GM23338 (cell line): ENCODE measurements around the gene STAMBP. TPM values are rescaled to one million over a fixed set of nuclear protein-coding genes. Genes with fewer than 3 reads are reported as not detected.
"Not testable (repeated sequence)": the region's sequence is repeated elsewhere in the genome, so short reads cannot be mapped to it uniquely, and the experiment has no call there.

ENCODE experiments used
- ATAC-seq: fragments of 200-7000 bp; cut with Tn5 transposase; 3 replicates; pipeline ENCODE4 v1.9.1; 2020
- DNase-seq: peaks from one replicate; pipeline ENCODE4 v3.0.0-alpha.2; 2015; ENCODE audit warnings: low spot score
- H2AFZ ChIP-seq: fragments of 200-600 bp; sonication (generic); 2 replicates; pipeline ENCODE4 v1.8.0; 2016; ENCODE audit warnings: antibody characterized with exemption, mild to moderate bottlenecking, moderate library complexity
- H3F3A ChIP-seq: fragments of 200-600 bp; sonication (generic); replicated peaks from 2 replicates; pipeline ENCODE4 v1.8.0; 2017; ENCODE audit warnings: antibody characterized with exemption, mixed run types, low read depth
- H3K27ac ChIP-seq: fragments of 200-600 bp; sonication (generic); 2 replicates; pipeline ENCODE4 v1.6.1; 2016; ENCODE audit warnings: low read depth
- H3K27me3 ChIP-seq: fragments of 200-600 bp; sonication (generic); 2 replicates; pipeline ENCODE4 v1.8.0; 2016; ENCODE audit warnings: mild to moderate bottlenecking, mixed run types, moderate library complexity; ENCODE audit not compliant: insufficient read depth
- H3K36me3 ChIP-seq: fragments of 200-600 bp; sonication (generic); 2 replicates; pipeline ENCODE4 v1.8.0; 2016; ENCODE audit warnings: mild to moderate bottlenecking; ENCODE audit not compliant: insufficient read depth
- H3K4me1 ChIP-seq: fragments of 200-600 bp; sonication (generic); 2 replicates; pipeline ENCODE4 v1.8.0; 2016; ENCODE audit warnings: mild to moderate bottlenecking, moderate library complexity; ENCODE audit not compliant: insufficient read depth
- H3K4me2 ChIP-seq: fragments of 200-600 bp; sonication (generic); 2 replicates; pipeline ENCODE4 v1.7.1; 2017; ENCODE audit warnings: mixed run types
- H3K4me3 ChIP-seq: fragments of 200-600 bp; sonication (generic); 2 replicates; pipeline ENCODE4 v1.6.1; 2016; ENCODE audit warnings: mixed run types
- H3K79me2 ChIP-seq: fragments of 200-600 bp; sonication (generic); replicated peaks from 2 replicates; pipeline ENCODE4 v1.8.0; 2017; ENCODE audit warnings: mild to moderate bottlenecking; ENCODE audit not compliant: insufficient read depth
- H3K9me2 ChIP-seq: fragments of 200-600 bp; sonication (generic); 2 replicates; pipeline ENCODE4 v1.8.0; 2017; ENCODE audit not compliant: insufficient read depth
- H4K20me1 ChIP-seq: fragments of 200-600 bp; sonication (generic); replicated peaks from 2 replicates; pipeline ENCODE4 v1.8.0; 2017; ENCODE audit warnings: mild to moderate bottlenecking; ENCODE audit not compliant: insufficient read depth
- H3K27ac Mint-ChIP-seq: 2 replicates; pipeline ENCODE4 v1.8.0; 2020; ENCODE audit warnings: inconsistent platforms, mild to moderate bottlenecking, moderate library complexity, mixed read lengths
- H3K27me3 Mint-ChIP-seq: 3 replicates; pipeline ENCODE4 v1.8.0; 2022; ENCODE audit warnings: low read depth, mild to moderate bottlenecking, moderate library complexity, mixed read lengths, inconsistent platforms; ENCODE audit not compliant: insufficient read depth, poor library complexity
- H3K36me3 Mint-ChIP-seq: 3 replicates; pipeline ENCODE4 v1.8.0; 2021; ENCODE audit warnings: low read depth, mild to moderate bottlenecking, inconsistent platforms, moderate library complexity, mixed read lengths
- H3K4me1 Mint-ChIP-seq: 3 replicates; pipeline ENCODE4 v1.8.0; 2020; ENCODE audit warnings: mild to moderate bottlenecking, inconsistent platforms, mixed read lengths
- H3K4me3 Mint-ChIP-seq: 3 replicates; pipeline ENCODE4 v1.8.0; 2021; ENCODE audit warnings: moderate library complexity, mild to moderate bottlenecking, inconsistent platforms, mixed read lengths
- H3K9me3 Mint-ChIP-seq: 3 replicates; pipeline ENCODE4 v1.8.0; 2020; ENCODE audit warnings: moderate library complexity, mild to moderate bottlenecking, inconsistent platforms, mixed read lengths
- ETS1 ChIP-seq: IDR thresholded peaks from 2 replicates; pipeline ENCODE4 v1.6.1; 2016; ENCODE audit warnings: antibody characterized with exemption
- EZH2phosphoT487 ChIP-seq: fragments of 200-600 bp; sonication (generic); IDR thresholded peaks from one replicate; pipeline ENCODE4 v1.8.1; 2018; ENCODE audit warnings: antibody characterized with exemption; ENCODE audit not compliant: unreplicated experiment
- NANOG ChIP-seq: IDR thresholded peaks from 2 replicates; pipeline ENCODE4 v1.6.1; 2016; ENCODE audit warnings: antibody characterized with exemption, borderline replicate concordance
- POLR2AphosphoS5 ChIP-seq: IDR thresholded peaks from 2 replicates; pipeline ENCODE4 v1.6.1; 2016; ENCODE audit warnings: antibody characterized with exemption, low read depth
- STAT1 ChIP-seq: IDR thresholded peaks from one replicate; pipeline ENCODE4 v1.6.1; 2016; ENCODE audit warnings: antibody characterized with exemption; ENCODE audit not compliant: unreplicated experiment
- polyA plus RNA-seq: library from polyadenylated mRNA; unstranded; fragments of >200 nt; fragmentation: Nextera tagmentation; extraction: Ambion mirVana; gene quantifications from 2 replicates; pipeline ENCODE4 v1.2.1, GENCODE V29; 2016
- total RNA-seq: library from RNA; depleted of rRNA; stranded (reverse); fragments of >200 nt; shearing (Covaris generic); gene quantifications from 2 replicates; pipeline ENCODE4 v1.2.3, GENCODE V29; 2014
- TF ChIP-seq, protein P1 (sequence below): IDR thresholded peaks from one replicate; pipeline ENCODE4 v1.6.1; 2018; ENCODE audit warnings: antibody characterized with exemption; ENCODE audit not compliant: unreplicated experiment

Gene STAMBP
- total and polyA plus RNA-seq, 2 experiments from 2014 or later: 33.9 to 106 TPM

DNA sequence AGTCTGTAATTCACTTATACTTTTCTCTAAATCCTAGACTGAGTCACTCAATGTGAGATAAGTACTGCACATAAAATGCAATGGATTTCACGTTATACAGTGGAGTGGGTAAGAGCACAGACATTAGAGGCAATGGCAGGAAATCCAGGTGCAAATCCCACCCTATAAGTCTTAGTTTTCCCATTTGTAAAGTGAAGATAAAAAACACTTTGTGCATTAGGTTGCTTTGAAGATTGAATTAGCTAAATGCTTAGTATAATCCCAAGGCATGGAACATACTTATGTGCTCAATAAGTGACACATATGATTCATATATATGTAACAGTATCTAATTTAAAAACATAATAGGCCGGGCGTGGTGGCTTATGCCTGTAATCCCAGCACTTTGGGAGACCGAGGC, 74.6 kb downstream of the STAMBP start:
- DNase-seq: no peak
- TF ChIP-seq POLR2AphosphoS5: no peak
- TF ChIP-seq EZH2phosphoT487: no peak
- TF ChIP-seq NANOG: no peak
- TF ChIP-seq ETS1: no peak
- no peak for TF ChIP-seq STAT1
- TF ChIP-seq, protein P1, sequence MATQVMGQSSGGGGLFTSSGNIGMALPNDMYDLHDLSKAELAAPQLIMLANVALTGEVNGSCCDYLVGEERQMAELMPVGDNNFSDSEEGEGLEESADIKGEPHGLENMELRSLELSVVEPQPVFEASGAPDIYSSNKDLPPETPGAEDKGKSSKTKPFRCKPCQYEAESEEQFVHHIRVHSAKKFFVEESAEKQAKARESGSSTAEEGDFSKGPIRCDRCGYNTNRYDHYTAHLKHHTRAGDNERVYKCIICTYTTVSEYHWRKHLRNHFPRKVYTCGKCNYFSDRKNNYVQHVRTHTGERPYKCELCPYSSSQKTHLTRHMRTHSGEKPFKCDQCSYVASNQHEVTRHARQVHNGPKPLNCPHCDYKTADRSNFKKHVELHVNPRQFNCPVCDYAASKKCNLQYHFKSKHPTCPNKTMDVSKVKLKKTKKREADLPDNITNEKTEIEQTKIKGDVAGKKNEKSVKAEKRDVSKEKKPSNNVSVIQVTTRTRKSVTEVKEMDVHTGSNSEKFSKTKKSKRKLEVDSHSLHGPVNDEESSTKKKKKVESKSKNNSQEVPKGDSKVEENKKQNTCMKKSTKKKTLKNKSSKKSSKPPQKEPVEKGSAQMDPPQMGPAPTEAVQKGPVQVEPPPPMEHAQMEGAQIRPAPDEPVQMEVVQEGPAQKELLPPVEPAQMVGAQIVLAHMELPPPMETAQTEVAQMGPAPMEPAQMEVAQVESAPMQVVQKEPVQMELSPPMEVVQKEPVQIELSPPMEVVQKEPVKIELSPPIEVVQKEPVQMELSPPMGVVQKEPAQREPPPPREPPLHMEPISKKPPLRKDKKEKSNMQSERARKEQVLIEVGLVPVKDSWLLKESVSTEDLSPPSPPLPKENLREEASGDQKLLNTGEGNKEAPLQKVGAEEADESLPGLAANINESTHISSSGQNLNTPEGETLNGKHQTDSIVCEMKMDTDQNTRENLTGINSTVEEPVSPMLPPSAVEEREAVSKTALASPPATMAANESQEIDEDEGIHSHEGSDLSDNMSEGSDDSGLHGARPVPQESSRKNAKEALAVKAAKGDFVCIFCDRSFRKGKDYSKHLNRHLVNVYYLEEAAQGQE: no peak
- H3K27ac ChIP-seq: no peak overlapping the region
- no peak overlapping the region for H3K4me3 ChIP-seq
- no peak overlapping the region for H3K4me2 ChIP-seq
- H3K27me3 ChIP-seq: no peaks in the 10 kb centered on the region
- H3F3A ChIP-seq: no peaks in the 10 kb centered on the region
- H3K4me3 Mint-ChIP-seq: no peak overlapping the region
- H3K27ac Mint-ChIP-seq: no peak overlapping the region
- no peaks in the 10 kb centered on the region for H3K27me3 Mint-ChIP-seq
- H3K9me2 ChIP-seq: no peaks in the 10 kb centered on the region
- no peaks in the 10 kb centered on the region for H3K36me3 ChIP-seq
- no peak overlapping the region for H2AFZ ChIP-seq
- H4K20me1 ChIP-seq: no peaks in the 10 kb centered on the region
- ATAC-seq: no peak
- H3K4me1 Mint-ChIP-seq: peaks cover 11% of the 10 kb centered on the region
- H3K79me2 ChIP-seq: no peaks in the 10 kb centered on the region
- no peaks in the 10 kb centered on the region for H3K9me3 Mint-ChIP-seq
- no peaks in the 10 kb centered on the region for H3K36me3 Mint-ChIP-seq
- H3K4me1 ChIP-seq: 0 out of 2 replicates have a peak, but pooled peaks cover 3% of the 10 kb centered on the region

DNA sequence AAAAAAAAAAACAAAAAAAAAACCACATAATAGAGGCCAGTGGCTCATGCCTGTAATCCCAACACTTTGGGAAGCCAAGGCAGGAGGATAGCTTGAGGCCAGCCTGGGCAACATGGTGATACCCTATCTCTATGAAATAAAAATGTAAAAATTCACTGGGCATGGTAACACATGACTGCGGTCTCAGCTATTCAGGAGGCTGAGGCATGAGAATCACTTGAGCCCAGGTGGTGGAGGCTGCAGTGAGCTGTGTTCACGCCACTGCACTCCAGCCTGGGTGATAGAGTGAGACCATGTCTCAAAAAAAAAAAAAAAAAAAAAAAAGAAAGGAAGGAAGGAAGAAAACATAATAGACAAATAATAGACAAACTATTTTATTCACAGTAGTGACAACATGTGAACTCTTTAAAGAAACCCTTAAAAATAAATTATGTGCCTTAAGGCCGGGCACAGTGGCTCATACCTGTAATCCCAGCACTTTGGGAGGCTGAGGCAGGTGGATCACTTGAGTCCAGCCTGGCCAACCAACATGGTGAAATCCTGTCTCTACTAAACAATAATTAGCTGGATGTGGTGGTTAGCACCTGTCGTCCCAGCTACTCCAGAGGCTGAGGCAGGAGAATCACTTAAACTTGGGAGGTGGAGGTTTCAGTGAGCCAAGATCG, 75.3 kb downstream of the STAMBP start:
- H3F3A ChIP-seq, H3K27me3 Mint-ChIP-seq, H3K36me3 ChIP-seq, H3K27ac Mint-ChIP-seq, H2AFZ ChIP-seq, H3K27ac ChIP-seq, H3K4me3 Mint-ChIP-seq, H3K36me3 Mint-ChIP-seq, H3K27me3 ChIP-seq, H3K4me2 ChIP-seq, H4K20me1 ChIP-seq, H3K4me3 ChIP-seq, DNase-seq, H3K9me3 Mint-ChIP-seq, H3K4me1 ChIP-seq, ATAC-seq, H3K79me2 ChIP-seq, H3K9me2 ChIP-seq: not testable (repeated sequence)
- H3K4me1 Mint-ChIP-seq: peaks cover 11% of the 10 kb centered on the region
